Cardiac fibroblast (primary cell): ENCODE data around the gene CD81.

ENCODE experiments used
- DNase-seq, 2 donors: peaks; one replicate each; pipeline versions ENCODE4 v3.0.0 to v3.0.0-alpha.2; 2010; ENCODE audit warnings: low read depth in 2 of 2
- H3K4me3 ChIP-seq, 2 donors: replicated peaks in 1 of 2; 1 replicate in 1 of 2; 2 replicates in 1 of 2; pipeline ENCODE4 v1.5.1; 2011; ENCODE audit warnings: low read depth in 2 of 2, low read length in 2 of 2, mild to moderate bottlenecking in 2 of 2, moderate library complexity in 1 of 2
- CTCF ChIP-seq: IDR thresholded peaks from one replicate; pipeline ENCODE4 v1.5.1; 2011; ENCODE audit warnings: low read depth, mild to moderate bottlenecking, low read length, inconsistent platforms

Gene CD81

GRCh38 chr11:2369320-2369719 is 7.8 kb upstream of the CD81 start:
- no peak for DNase-seq
- no peak for TF ChIP-seq CTCF
- no peak overlapping the region for H3K4me3 ChIP-seq

- TF ChIP-seq CTCF, result no peak
- no peak overlapping the region for H3K4me3 ChIP-seq
- DNase-seq, result no peak
These were observed 7.2 kb upstream of the CD81 start for GRCh38 chr11:2369896-2370295.

GRCh38 chr11:2374456-2375201 is 2.5 kb upstream of the CD81 start:
- TF ChIP-seq CTCF, result no peak
- no peak for DNase-seq
- H3K4me3 ChIP-seq, result no peak overlapping the region

- DNase-seq, result no peak
- no peak for TF ChIP-seq CTCF
- no peak overlapping the region for H3K4me3 ChIP-seq
These were observed 1.7 kb upstream of the CD81 start for GRCh38 chr11:2375341-2375853.

GRCh38 chr11:2375964-2376551 is 1.1 kb upstream of the CD81 start:
- no peak overlapping the region for H3K4me3 ChIP-seq
- no peak for TF ChIP-seq CTCF
- no peak for DNase-seq

- peak overlapping the region; percentile 91 to 99 for H3K4me3 ChIP-seq
- peak; percentile 54 to 55 for DNase-seq
- TF ChIP-seq CTCF, result no peak
These were observed 667 bp downstream of the CD81 start for GRCh38 chr11:2377511-2378443.
